ENCODE data around the gene MYH11.

MYH11 gene

GRCh38 chr16:15759070-15759469 lies 97.8 kb downstream of the MYH11 start:
- intact Hi-C loops (cut with DNase I; ENCODE audit: low total_unique reads): no loop called here
- H3K9me3 ChIP-seq: no peaks in the 10 kb centered on the region
- peaks cover 0 to 12% (median 0%) of the 10 kb centered on the region in 4 donors for H3K4me1 ChIP-seq
- H3K27me3 ChIP-seq: no peaks in the 10 kb centered on the region
- TF ChIP-seq CTCF (IDR thresholded peaks at IDR 0.05): no peak
- H3K4me3 ChIP-seq: no peak overlapping the region
- peak overlapping the region in 1 of 2 donors; percentile 44 for H3K27ac ChIP-seq
- no peak for DNase-seq
- H3K36me3 ChIP-seq: peaks cover 94 to 99% (median 96%) of the 10 kb centered on the region in 3 donors

GRCh38 chr16:15757630-15758251 lies 99.1 kb downstream of the MYH11 start:
- peaks cover 94 to 99% (median 96%) of the 10 kb centered on the region in 3 donors for H3K36me3 ChIP-seq
- no peak overlapping the region for H3K4me3 ChIP-seq
- peaks cover 0 to 8% (median 3%) of the 10 kb centered on the region in 4 donors for H3K4me1 ChIP-seq
- intact Hi-C loops (cut with DNase I; ENCODE audit: low total_unique reads): no loop called here
- no peaks in the 10 kb centered on the region for H3K9me3 ChIP-seq
- no peak for TF ChIP-seq CTCF (IDR thresholded peaks at IDR 0.05)
- no peak for DNase-seq
- peak overlapping the region in 1 of 2 donors; percentile 61 for H3K27ac ChIP-seq
- no peaks in the 10 kb centered on the region for H3K27me3 ChIP-seq

GRCh38 chr16:15757077-15757386 lies 99.8 kb downstream of the MYH11 start:
- no peak for DNase-seq
- intact Hi-C loops (cut with DNase I; ENCODE audit: low total_unique reads): no loop called here
- TF ChIP-seq CTCF (IDR thresholded peaks at IDR 0.05): no peak
- Histone ChIP-seq H3K9me3 (no peaks in the 10 kb centered on the region), H3K27ac (peak overlapping the region in 1 of 2 donors; percentile 61), H3K36me3 (peaks cover 94 to 99% (median 96%) of the 10 kb centered on the region in 3 donors), H3K27me3 (no peaks in the 10 kb centered on the region), H3K4me3 (no peak overlapping the region), H3K4me1 (peaks cover 0 to 6% (median under 1%) of the 10 kb centered on the region in 4 donors)

GRCh38 chr16:15754821-15755534 lies 101.8 kb downstream of the MYH11 start:
- peaks cover 89 to 99% (median 91%) of the 10 kb centered on the region in 3 donors for H3K36me3 ChIP-seq
- H3K27ac ChIP-seq: peak overlapping the region; percentile 16 to 61
- DNase-seq: no peak
- H3K4me3 ChIP-seq: no peak overlapping the region
- intact Hi-C loops (cut with DNase I; ENCODE audit: low total_unique reads): no loop called here
- no peaks in the 10 kb centered on the region for H3K27me3 ChIP-seq
- TF ChIP-seq CTCF (IDR thresholded peaks at IDR 0.05): no peak
- no peaks in the 10 kb centered on the region for H3K9me3 ChIP-seq
- peaks cover 0 to 6% (median 0%) of the 10 kb centered on the region in 4 donors for H3K4me1 ChIP-seq

GRCh38 chr16:15752717-15753488 lies 103.9 kb downstream of the MYH11 start:
- Histone ChIP-seq H3K27me3 (no peaks in the 10 kb centered on the region), H3K4me3 (no peak overlapping the region), H3K9me3 (no peaks in the 10 kb centered on the region), H3K4me1 (peaks cover 0 to 6% (median 0%) of the 10 kb centered on the region in 4 donors), H3K36me3 (peaks cover 89 to 99% (median 93%) of the 10 kb centered on the region in 3 donors), H3K27ac (peak overlapping the region; percentile 52 to 61)
- no peak for DNase-seq
- intact Hi-C loops (cut with DNase I; ENCODE audit: low total_unique reads): no loop called here
- TF ChIP-seq CTCF (IDR thresholded peaks at IDR 0.05): no peak

Measured in tibial artery (tissue), 4 donors.